Amniotic stem cell (primary cell): ENCODE data around the gene ZBTB7C.
A peak's percentile ranks its signal among the peaks of the same experiment; 100 is the strongest.

Experiments
- DNase-seq: peaks from one replicate; lab custom pipeline; 2025; lab: John Stamatoyannopoulos, UW

The ZBTB7C gene

DNA sequence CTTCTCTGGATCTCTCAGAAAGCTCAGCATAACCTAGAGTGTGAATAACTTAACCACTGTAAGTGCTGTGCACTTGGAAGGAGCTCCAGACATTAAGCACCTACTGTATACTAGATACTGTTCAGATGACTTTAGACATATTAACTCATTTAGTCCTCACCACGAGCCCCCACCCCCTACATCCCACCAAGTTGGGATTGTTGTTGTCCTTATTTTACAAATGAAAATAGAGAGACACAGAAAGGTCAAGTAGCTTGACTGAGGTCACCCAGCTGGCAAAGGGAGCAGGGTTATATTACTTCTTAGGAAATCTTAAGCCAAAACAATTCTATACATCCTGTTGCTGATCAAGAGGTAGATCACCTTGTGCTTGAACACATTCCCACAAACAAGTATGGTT is 244.5 kb downstream of the ZBTB7C start:
- no peak for DNase-seq

DNA sequence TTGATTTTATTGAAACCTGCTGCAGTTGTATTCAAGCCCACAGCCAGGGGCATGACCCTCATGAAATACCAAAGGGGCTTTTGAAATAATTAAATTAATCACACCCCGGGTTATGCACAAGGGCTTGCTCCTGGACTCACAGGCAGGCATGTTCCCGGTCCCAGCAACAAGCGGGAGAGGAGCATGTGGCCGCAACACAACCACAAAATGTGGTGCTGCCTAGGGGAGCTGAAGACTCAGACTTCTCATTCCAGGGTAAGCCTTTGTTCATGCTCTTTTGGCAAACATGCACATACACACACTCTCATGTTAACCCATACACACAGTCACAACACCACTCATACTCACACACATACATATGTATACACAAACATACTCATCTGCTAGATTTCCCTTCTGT is 245.1 kb downstream of the ZBTB7C start:
- DNase-seq, result no peak

DNA sequence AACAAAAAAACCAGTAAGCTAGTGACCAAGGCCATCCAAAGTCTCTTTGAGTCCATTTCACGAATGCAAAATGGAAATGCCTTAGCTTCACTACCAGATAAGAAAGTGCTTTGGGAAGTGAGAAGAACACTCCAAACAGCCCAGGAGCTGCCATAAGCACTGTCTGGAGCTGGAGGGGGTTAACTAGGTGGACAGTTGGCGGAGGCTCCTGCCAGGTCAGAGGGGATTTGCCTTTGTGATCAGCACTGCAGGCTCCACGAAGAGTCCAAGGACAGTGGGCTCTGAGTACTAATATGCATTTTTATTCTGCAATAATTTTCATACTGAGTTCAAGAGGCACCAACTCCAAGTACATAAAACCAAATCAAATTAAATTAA is 245.5 kb downstream of the ZBTB7C start:
- no peak for DNase-seq

DNA sequence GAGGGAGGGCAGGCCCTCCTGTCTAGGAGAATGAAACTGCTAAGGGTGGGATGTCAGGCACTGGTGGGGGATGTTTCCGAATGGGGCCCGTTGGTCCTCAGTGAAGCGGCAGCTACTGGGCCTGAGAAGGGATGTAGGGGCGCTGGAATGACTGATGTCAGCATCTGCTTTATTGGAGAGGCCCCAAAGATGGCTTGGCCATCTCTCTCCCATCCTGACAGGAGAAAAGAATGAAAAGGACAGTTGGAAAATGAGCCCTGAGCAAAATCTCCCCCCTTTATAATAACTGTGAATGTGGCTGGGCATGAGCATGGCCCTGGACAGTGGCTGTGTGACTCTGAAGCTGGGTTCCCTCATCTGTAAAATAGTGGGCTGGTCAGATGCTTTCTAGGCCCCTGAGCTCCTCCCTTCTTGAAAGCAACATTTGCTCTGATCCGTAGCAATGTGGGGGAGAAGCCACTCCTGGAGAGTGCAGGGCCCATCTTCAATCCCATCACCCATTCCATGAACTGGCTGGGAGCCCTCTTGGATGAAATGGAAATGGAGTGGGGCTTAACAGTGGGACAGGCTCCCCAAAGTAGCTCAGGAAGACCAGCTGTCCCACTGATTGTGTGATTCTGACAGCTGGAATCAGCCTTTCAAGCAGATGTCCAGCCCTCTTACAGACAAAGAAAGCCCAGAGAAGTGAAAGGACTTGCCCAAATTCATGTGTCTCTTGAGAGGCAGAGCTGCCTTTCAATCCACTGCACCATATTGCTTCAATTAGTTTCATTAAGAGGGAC is 246.0 kb downstream of the ZBTB7C start:
- no peak for DNase-seq

DNA sequence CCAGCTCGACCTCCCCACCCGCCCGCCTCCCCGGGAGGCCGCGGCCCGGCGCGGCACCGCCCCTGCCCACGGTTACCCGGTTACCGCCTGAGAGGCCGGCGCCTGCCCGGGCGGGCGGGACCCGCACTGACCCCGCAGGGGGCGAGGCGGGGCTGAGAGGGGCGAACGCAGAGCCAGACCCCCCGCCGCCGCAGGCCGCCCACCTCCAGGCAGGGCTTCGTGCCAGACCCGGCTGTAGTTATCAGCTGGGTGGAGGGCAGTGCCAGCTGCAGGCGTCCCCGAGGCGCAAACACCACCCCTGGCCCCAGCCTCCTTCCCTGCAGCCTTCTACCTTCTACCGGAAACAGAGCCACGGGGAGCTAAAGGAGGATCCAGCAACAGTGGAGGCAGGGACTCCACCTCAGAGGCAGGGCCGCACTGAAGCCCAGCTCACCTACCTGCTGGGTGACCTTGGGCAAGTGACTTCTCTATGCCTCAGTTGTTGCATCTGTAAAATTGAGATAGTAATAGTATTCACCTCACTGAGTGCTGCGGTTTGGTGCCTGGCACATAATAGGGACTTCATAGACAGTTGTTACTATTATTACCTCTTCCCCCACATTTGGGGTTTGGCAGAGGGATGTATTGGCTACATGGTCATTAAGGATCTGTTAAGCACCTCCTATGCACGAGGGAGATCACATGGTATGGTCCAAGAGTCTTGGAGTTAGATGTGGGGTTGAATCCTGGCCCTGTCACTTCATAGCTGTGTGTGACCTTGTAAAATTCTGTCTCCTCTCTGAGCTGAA is 247.1 kb downstream of the ZBTB7C start:
- no peak for DNase-seq

DNA sequence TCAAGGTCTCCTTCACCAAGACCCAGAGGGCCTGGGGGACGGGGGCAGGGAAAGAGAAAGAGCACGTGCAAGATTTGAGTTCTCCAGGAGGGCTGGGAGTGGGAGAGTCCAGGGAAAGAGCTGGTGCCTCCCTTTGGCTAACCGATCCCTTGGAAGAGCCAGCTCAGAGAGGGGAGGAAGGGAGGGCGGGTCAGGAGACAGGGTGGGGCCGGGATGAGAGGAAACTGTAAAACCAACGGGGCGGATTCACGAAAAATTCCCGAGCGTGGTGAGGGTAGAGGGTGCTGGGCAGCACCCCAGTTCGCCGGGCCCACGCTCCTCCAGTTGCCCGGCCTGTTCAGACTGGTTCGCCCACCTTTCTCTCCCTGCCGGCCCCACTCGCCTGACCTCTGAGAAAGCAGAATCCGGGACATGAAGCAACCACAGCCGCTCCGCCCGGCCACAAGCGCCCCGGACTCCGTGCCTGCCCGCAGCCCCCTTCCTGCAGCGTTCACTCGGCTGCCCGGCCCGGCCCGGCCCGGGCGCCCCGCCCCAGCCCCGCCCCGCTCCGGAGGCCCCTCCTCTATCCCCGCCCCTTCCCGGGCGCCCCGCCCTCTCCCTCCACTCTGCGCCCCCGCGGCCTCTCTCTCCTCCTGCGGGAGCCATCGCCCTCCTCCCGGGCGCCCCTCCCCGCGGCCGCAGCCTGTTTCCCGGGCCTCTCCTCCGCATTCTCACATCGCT is 247.8 kb downstream of the ZBTB7C start:
- DNase-seq, result peak; percentile 17

DNA sequence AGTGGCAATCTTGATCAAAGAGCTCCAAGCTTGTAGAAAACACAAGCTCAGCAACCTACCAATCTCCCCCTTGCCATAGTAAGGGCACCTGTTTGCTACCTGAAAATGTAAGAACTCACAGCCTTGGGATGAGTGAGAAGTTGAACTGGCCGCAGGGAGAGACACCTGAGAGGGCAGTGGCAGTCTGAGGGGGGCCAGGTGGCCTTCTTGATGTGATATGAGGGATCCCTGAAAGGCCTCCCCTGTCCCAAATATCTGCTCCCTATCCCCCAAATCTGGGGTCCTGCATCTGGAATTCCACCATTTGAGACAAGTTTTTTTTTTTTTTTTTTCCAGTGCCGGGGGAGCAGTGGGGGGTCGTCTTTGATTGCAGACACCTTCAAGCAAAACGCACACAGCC is 248.6 kb downstream of the ZBTB7C start:
- no peak for DNase-seq

DNA sequence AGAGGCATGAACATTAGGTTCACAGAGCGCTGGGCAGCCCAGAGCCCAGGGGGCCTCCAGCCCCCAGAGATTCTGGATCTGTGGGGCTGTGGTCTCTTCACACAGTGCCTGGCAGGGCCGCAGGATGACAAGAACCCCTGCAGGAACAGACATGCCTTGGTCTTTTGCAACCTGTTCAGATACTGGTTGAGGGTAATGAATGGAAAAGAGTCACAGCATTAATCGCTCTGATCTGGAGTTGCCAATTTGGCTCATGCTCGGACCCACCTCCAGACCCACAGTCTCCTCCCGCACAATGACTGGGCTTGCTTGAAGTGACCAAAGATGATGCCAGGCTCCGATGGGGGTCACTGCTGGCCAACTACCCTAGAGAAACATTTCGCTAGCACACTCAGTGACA is 249.4 kb downstream of the ZBTB7C start:
- DNase-seq, result no peak

DNA sequence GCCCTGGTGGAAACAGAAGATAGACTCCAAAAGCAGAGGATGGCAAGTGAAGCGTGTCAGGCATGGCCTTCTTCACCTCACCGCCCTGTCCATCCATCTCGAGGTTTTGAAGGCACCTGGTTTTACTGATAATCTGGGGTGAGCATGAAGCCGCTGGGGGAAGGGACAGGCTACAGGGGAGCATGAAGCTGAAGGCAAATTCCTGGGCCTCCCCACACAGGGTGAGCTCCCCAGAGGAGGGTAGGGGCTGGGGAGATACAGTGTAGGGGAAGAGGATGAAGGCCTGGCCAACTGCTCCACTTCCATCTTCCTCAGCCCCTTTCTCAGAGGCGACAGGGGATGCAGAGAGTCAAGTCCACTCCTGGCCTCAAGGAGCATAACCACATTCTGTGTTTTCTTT is 250.5 kb downstream of the ZBTB7C start:
- no peak for DNase-seq

DNA sequence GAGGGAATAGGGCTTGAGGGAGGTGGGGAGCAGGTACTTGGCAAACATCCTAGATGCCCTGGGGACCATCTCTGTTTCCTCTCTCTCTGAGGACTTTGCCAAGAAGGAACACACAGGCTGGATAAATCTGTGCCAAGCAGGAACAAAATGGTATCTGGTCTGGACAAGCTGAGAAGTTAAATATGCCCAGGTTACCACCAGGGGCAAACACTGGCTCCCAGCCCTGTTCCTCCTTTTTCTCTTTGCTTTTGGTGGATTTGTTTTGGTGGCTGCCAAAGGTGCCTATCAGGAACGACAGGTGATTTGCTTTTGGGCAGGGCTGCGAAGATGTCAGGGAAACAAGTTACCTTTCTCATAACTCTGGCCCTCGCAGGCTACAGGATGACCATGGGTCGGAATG is 251.2 kb downstream of the ZBTB7C start:
- DNase-seq, result no peak

DNA sequence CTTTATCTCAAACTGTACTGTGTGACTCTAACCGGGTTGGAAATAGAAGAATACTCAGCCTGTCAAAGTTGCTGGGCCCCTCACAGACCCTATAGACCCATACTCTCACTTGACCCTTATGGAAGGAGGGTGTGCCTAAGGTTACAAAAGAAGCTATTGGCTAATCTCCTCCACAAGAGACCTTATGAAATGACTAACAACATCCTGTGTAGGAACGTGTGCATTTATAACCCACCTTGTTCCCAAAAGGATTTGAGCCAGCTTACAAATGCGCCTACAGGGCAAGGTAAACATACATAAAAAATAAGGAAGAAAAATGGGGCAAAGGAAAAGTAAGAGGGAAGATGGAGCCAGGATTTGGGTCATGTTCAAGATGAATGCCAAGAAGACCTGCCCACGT is 253.3 kb downstream of the ZBTB7C start:
- DNase-seq, result no peak

DNA sequence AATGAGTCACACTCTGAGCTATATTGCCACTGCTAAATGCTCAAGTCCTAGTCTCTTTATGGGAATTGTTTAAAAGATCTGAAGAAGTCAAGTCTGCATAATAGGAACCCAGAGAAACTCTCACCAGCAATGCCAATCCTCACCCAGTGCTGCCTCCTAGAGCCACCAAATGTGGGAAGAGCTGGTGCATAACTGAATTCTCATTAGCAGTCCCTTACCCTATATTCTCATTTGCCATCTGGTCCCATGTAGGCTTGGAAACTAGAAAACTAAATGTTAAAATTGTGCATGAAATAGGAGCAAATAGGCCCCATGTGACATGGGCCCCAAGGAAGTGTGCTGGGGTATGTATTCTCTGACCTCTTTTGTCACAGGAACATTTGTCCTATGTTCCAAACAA is 254.4 kb downstream of the ZBTB7C start:
- DNase-seq, result no peak

DNA sequence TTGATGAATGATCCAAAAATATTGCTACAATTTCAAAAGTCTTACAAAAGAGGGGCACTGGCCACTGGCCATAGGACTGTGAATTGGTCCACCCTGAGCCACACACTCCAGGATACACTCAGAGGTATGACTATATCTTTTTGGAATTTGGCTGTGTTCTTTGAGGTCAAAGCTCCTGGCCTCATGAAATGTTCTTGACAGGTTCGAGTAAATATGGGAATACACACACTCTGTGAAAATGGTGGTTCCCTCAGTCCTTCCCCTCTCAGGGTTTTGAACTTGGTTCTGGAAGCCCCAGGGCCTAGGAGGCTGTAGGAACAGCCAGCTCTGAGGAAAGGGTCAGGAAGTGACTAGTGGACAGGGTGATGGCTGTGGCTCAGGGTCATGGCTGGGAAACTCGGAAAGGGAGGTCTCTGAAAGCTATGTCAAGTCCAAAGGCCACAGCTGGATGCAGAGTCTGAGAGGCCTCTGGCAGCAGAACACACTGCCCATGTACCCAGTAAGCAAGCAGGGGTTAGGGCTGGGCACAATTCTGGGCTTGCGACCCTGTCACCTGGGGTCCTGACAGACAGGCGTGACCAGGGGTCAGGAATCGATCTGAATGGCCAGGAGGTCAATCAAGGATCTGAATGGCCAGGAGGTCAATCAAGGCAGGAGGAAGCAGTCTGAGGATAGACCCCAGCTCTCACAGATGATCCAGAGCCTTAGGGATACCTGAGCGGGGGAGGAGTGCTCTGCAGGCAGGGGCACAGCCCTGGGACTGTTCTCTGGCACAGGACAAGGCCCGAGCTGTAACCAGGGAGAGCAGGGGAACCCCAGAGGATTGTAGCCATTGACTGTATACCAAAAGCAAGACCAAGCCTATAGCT is 255.3 kb downstream of the ZBTB7C start:
- DNase-seq, result no peak

DNA sequence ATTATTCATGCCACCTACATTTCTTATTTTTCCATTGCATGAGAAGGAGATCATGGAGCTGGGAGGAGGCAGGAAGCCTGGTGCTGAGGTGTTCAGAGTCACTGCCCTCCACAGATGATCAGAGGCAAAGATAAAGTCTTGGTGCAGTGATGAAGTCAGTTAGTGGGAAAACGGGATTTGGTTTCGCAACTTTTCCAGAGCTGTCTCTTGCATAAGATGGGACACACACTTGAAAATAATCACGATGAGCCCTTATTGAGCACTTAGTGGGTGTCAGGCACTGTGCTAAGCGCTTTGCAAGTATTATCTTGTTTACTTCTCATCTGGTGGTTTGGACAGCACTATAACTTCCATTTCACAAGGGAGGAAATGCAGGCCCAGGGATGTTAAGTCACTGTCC is 256.6 kb downstream of the ZBTB7C start:
- DNase-seq, result no peak

DNA sequence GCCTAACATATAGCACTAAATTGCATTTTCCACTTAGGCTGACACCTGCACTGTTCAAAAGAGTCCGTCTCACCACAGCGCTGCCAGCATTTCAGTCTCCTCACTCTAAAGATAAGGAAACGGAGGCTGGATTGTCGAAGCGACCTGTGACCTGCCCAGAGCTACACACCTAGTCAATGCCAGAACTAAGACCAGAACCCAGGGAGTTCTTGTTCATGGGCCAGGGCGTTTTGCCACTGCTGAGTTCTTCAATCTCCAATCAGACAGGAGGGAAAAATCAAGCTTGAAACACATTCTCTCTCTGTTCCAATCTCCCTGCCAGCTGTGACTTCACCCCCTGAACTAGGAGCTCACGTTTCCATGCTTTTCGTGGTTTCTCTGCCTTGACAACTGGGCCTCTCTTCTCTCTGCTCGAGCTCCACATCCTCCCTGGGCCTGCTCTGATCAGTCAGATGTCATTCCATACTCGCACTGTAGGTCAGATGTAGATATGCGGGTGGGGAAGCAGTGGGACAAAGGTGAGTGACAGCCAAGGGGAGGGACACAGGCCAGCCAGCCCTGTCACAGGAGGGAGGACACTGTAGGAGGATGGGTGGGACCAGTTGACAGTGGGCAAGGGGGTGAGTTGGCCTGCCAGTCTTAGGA is 257.6 kb downstream of the ZBTB7C start:
- DNase-seq, result no peak

DNA sequence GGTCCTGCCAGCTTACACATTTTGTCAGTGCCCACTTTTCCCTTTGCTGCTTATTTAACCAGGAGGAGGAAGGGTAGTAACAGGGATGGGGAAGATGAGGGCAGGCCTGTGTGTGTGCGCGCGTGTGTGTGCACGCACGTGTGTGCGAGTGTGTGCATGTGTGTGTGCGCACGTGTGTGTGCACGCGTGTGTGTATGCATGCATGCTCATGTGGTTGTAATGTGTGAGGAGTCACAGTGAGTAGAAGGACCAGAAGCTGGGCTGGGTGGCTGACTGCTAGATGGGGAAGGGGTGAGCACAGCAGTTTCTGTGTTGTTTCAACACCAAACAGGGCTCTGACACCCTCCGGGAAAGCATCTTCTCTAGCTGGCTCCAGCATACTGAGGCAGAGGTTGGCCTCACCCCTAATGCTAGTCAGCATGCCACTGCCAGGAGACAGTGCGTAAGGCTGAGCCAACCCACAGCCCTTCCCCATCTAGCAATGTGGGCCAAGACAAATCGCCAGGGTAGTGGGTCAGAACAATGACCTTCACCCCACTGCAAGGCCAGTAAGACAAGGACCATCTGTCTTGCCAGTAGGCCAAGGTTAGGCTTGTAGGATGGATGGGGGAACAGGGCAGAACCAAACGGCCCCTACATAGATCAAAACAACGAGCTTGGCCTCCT is 260.0 kb downstream of the ZBTB7C start:
- no peak for DNase-seq

DNA sequence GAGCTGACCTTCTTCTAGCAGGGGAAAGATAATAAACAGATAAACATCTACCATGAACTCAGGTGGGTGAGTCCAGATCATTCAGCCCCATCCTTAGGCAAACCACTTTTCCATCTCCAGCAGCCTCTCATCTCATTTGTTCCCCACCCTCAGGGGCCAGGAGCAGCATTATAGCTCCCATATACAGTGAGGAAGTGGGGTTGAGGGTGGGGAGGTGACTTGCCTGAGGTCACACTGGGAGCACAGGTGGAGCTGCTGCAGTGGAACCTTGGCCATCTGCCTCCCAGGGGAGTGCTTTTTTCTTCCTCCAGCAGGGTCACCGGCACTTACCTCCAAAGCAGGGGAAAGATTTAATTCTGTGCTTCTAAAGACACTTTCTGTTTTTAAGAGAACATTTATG is 266.2 kb downstream of the ZBTB7C start:
- DNase-seq, result no peak

DNA sequence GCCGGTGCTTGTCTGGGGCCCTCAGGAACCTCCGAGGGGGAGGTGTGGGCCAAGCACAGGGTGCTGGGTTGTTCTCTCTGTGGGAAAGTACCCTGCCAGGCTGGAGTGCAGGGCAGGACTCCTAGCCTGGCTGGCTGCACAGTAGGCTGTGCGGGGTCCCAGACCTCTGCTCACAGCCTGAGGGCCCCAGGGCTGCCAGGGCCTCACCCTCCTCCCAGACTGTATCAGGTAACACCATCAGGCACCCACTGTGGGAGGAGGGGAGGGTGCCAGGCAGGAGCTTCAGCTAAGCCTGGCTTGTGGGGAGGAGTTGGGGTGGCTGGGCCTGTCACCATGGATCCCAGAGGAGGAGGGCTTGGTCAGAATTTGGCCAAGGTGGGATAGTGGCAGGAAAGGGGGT is 266.8 kb downstream of the ZBTB7C start:
- DNase-seq, result no peak

DNA sequence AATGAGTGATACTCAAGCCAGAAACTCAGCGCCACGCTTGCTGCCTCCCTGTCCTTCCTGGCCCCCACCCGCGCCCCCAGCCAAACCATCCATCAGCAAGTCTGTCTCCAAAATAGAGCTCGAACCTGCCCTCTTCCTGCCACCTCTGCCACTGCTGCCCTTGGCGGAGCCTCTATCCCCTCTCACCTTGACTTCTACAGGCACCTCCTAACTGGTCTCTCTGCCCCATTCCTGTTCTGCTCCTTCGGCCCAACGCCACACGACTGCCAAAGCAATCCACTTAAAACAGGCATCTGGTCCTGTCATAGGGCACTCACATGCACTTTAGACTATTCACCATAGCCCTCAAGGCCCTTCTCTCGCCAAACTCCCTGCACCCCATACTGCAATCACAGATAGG is 268.5 kb downstream of the ZBTB7C start:
- DNase-seq, result no peak

DNA sequence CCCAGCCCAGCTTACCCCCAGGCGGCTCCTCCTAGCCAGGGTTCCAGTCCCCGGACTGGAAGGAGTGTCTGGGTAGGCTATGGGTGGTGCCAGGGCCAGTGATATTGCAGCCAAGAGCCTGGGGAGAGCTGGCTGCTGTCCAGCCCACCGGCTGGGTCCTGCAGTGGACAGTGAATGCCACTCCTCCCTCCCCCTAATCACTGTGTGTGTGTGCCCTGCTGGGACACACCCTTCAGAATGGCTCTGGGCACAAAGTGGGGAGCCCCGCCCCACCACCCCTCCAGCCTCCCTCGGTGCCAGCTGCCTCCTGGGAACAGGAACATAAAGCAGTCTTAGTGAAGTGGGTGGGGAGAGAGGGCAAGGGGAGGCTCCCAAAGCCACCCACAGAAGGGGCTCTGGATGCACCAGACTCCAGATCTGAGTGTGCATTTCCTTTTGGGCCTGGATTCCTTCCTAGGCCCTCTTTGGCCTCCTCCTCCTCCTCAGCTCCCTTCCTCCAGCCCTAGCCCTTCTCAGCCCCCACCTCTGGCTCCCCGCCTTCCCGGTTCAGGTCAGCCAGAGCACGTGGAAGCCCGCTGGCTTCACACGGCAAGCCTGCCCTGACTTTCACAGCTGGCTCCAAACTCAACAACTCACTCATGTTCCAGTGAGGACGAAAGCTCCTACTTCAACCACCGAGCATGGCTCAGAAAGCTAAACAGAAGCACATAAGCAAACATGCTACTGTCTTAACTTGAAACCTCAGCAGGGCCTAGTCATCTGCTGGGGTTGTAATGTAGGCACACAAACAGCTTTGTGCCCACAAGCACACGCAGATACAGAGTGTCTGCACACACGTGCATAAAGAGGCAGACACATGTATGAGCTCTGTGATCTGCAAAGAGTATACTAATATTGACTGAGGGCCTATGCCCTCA is 269.5 kb downstream of the ZBTB7C start:
- DNase-seq, result no peak
